Panc1 (cell line): ENCODE measurements around the gene ATPAF2.

Experiments used
- CTCF ChIP-seq: fragments of 450-650 bp; IDR thresholded peaks from 2 replicates; pipeline ENCODE4 v1.5.1; 2017; ENCODE audit warnings: mild to moderate bottlenecking
- POLR2AphosphoS5 ChIP-seq: IDR thresholded peaks from 2 replicates; pipeline ENCODE4 v1.6.1; 2012; ENCODE audit warnings: mild to moderate bottlenecking, low read depth, low read length, moderate library complexity

DNA sequence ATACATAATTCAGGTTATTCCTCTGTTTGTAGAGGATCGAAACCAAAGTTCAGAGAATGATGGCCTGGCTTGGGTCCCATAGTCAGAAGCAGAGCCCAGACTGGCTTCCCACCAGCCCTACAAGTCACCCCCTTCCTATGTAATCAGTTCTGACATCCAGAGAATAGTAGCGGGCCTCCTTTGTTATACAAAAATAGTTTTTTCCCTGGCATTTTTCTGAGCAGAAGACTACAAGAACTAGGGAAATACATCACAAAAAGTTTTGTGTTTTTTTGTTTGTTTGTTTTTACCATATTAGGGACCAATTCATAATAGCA lies 19.2 kb downstream of the ATPAF2 start:
- no peak for TF ChIP-seq POLR2AphosphoS5
- no peak for TF ChIP-seq CTCF
